Uterus (tissue), 2 donors: ENCODE data around the gene ESRRA.
"Not testable (repeated sequence)": the region's sequence is repeated elsewhere in the genome, so short reads cannot be mapped to it uniquely, and the experiment has no call there.

Experiments
- POLR2A ChIP-seq, 2 donors: fragments of 450-650 bp; IDR thresholded peaks; one replicate each; pipeline ENCODE4 v1.6.1; 2016; ENCODE audit warnings: antibody characterized with exemption in 2 of 2, mild to moderate bottlenecking in 1 of 2, moderate library complexity in 1 of 2
- TF ChIP-seq, protein P1 (sequence below), 4 experiments: fragments of 200-600 bp in 2 of 4; fragments of 450-650 bp in 2 of 4; sonication (generic) in 2 of 4; IDR thresholded peaks; one replicate each; pipeline ENCODE4 v1.5.1; 2016 to 2019; ENCODE audit warnings: antibody characterized with exemption in 4 of 4, mild to moderate bottlenecking in 2 of 4, moderate library complexity in 1 of 4

DNA sequence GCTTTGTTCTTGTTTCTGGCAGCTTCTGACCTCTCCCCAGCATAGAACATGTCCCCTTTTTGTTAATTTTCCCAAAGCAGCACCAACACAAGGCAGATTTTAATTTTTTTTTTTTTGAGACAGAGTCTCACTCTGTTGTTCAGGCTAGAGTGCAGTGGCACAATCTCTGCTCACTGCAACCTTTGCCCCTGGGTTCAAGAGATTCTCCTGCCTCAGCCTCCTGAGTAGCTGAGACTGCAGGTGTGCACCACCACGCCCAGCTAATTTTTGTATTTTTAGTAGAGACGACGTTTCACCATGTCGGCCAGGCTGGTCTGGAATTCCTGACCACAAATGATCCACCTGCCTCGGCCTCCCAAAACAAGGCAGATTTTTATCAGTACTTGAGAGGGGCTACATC is 2.5 kb downstream of the ESRRA start:
- TF ChIP-seq, protein P1, sequence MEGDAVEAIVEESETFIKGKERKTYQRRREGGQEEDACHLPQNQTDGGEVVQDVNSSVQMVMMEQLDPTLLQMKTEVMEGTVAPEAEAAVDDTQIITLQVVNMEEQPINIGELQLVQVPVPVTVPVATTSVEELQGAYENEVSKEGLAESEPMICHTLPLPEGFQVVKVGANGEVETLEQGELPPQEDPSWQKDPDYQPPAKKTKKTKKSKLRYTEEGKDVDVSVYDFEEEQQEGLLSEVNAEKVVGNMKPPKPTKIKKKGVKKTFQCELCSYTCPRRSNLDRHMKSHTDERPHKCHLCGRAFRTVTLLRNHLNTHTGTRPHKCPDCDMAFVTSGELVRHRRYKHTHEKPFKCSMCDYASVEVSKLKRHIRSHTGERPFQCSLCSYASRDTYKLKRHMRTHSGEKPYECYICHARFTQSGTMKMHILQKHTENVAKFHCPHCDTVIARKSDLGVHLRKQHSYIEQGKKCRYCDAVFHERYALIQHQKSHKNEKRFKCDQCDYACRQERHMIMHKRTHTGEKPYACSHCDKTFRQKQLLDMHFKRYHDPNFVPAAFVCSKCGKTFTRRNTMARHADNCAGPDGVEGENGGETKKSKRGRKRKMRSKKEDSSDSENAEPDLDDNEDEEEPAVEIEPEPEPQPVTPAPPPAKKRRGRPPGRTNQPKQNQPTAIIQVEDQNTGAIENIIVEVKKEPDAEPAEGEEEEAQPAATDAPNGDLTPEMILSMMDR (IDR thresholded peaks at IDR 0.05), result not testable (repeated sequence)
- not testable (repeated sequence) for TF ChIP-seq POLR2A (IDR thresholded peaks at IDR 0.05)
